Esophagus muscularis mucosa (tissue), 3 donors: ENCODE measurements around the gene USF1.

Experiments used
- POLR2A ChIP-seq: fragments of 450-650 bp; IDR thresholded peaks from one replicate; pipeline ENCODE4 v1.6.1; 2017; ENCODE audit warnings: antibody characterized with exemption, moderate library complexity, mild to moderate bottlenecking, low read depth
- POLR2AphosphoS5 ChIP-seq, 2 donors: sonication (generic); formaldehyde crosslinking; IDR thresholded peaks; one replicate each; pipeline ENCODE4 v1.6.1; 2017; ENCODE audit warnings: antibody characterized with exemption in 2 of 2
- TF ChIP-seq, protein P1 (sequence below), 3 experiments: fragments of 200-600 bp in 2 of 3; fragments of 450-650 bp in 1 of 3; sonication (generic) in 2 of 3; IDR thresholded peaks; one replicate each; pipeline ENCODE4 v1.5.1; 2017 to 2019; ENCODE audit warnings: antibody characterized with exemption in 3 of 3, mild to moderate bottlenecking in 2 of 3, moderate library complexity in 1 of 3

DNA sequence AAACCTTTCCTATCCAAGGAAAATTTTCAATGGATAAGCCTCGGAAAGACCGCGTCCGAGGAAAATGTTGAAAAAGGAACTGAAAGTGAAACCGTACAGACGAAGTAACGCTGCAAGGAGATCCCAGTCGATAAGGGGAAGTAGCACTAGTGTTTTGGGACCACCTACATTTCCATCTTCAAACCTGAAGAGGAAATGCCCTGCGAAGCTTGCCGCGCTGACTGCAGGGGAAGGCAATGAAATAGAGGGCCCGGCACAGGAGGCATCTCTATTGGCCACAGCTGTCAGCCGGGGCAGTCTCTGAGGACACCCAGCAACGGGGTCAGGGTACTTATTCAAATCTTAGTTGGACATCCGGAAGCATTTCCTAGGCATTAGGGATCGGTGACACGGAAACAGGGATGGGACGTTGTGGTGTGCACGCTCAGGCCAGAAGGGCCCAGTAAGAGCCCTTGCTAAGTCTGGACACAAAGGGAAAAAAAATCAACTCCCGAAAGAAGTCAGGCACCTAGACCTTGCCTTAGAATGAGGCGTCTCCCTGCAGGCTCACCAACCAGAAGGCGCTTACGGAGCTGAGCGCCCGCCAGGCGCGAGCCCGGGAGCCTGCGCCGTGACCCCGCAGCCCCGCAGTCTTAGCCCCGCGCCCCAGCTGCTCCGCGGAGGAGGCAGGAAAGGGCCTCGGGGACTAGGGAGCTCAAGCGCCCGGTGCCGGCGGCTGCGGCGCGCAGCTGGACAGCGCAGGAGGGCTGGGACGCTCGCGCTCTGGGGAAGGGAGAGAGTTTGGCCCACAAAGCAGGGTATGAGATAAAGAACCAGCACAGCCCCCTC is 655 bp downstream of the USF1 start:
- TF ChIP-seq POLR2A (no peak), POLR2AphosphoS5 (IDR thresholded peaks at IDR 0.05) (peak; percentile 60 to 61)
- TF ChIP-seq, protein P1, sequence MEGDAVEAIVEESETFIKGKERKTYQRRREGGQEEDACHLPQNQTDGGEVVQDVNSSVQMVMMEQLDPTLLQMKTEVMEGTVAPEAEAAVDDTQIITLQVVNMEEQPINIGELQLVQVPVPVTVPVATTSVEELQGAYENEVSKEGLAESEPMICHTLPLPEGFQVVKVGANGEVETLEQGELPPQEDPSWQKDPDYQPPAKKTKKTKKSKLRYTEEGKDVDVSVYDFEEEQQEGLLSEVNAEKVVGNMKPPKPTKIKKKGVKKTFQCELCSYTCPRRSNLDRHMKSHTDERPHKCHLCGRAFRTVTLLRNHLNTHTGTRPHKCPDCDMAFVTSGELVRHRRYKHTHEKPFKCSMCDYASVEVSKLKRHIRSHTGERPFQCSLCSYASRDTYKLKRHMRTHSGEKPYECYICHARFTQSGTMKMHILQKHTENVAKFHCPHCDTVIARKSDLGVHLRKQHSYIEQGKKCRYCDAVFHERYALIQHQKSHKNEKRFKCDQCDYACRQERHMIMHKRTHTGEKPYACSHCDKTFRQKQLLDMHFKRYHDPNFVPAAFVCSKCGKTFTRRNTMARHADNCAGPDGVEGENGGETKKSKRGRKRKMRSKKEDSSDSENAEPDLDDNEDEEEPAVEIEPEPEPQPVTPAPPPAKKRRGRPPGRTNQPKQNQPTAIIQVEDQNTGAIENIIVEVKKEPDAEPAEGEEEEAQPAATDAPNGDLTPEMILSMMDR (IDR thresholded peaks at IDR 0.05), result no peak
